NB4 (cell line): Measurements from ENCODE around the gene FAM162A.
A peak's percentile ranks its signal among the peaks of the same experiment; 100 is the strongest.

Experiments
- CTCF ChIP-seq: IDR thresholded peaks from one replicate; pipeline ENCODE4 v1.5.1; 2012; ENCODE audit warnings: low read depth, low read length
- MYC ChIP-seq: IDR thresholded peaks from 2 replicates; pipeline ENCODE4 v1.6.1; 2011; ENCODE audit warnings: low read depth, low read length
- POLR2A ChIP-seq: IDR thresholded peaks from 2 replicates; pipeline ENCODE4 v1.6.1; 2011; ENCODE audit warnings: mild to moderate bottlenecking; ENCODE audit not compliant: insufficient read length; ENCODE audit errors: extremely low read depth
- TF ChIP-seq, protein P1 (sequence below): IDR thresholded peaks from 2 replicates; pipeline ENCODE4 v1.6.1; 2011; ENCODE audit warnings: low read depth, low read length

GRCh38 chr3:122356402-122356801 lies 27.6 kb upstream of the FAM162A start:
- no peak for TF ChIP-seq POLR2A
- peak; percentile 38 for TF ChIP-seq CTCF
- no peak for TF ChIP-seq MYC
- TF ChIP-seq, protein P1, sequence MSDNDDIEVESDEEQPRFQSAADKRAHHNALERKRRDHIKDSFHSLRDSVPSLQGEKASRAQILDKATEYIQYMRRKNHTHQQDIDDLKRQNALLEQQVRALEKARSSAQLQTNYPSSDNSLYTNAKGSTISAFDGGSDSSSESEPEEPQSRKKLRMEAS = no peak
